LNCaP clone FGC (cell line): Measurements from ENCODE around the gene GNB2.

Experiments
- DNase-seq: peaks from one replicate; pipeline ENCODE4 v3.0.0-alpha.2; 2011; ENCODE audit warnings: low read depth
- H3K4me3 ChIP-seq: 2 replicates; pipeline ENCODE4 v1.5.1; 2011; ENCODE audit warnings: mild to moderate bottlenecking, low read depth, low read length, control low read depth
- TF ChIP-seq, protein P1 (sequence below): IDR thresholded peaks from 2 replicates; pipeline ENCODE4 v1.5.1; 2012; ENCODE audit warnings: mild to moderate bottlenecking; ENCODE audit not compliant: control insufficient read depth, insufficient read depth; ENCODE audit errors: extremely low read depth

Gene GNB2

DNA sequence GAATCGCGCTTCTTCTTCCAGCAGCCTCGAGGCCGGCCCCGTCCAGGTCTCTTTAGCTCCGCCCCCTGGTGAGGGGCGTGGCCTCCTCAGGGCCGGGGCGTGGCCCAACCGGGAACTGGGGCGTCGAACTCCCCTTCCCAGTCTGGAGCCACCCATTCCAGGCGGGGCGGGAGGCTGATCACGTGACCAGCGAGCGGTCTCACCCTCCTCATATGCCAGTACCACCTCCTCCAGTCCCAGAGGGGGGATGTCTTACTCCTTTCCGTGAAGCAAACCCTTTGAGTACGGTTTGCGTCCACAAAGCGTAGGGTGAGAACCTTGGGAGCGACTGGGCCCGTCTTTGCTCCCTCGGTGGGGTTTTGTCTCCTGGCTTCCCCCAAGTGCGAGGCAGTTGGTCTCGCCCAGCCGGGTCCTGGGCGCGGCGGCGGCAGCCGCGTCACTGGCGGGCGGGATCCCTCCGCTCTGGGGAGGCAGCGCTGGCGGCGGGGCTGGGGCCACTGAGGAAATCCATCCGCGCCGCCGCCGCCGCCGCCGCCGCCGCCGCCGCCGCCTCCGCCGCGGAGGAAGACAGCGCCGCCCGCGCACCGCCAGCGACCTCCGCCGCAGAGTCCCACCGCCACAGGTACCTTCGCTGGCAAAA, at the start of gene GNB2:
GNB2 (plus strand) TSS at position 439 of the 640 bp plus-strand sequence. CDS start 2,526 bp downstream, outside the sequence.
- TF ChIP-seq, protein P1, sequence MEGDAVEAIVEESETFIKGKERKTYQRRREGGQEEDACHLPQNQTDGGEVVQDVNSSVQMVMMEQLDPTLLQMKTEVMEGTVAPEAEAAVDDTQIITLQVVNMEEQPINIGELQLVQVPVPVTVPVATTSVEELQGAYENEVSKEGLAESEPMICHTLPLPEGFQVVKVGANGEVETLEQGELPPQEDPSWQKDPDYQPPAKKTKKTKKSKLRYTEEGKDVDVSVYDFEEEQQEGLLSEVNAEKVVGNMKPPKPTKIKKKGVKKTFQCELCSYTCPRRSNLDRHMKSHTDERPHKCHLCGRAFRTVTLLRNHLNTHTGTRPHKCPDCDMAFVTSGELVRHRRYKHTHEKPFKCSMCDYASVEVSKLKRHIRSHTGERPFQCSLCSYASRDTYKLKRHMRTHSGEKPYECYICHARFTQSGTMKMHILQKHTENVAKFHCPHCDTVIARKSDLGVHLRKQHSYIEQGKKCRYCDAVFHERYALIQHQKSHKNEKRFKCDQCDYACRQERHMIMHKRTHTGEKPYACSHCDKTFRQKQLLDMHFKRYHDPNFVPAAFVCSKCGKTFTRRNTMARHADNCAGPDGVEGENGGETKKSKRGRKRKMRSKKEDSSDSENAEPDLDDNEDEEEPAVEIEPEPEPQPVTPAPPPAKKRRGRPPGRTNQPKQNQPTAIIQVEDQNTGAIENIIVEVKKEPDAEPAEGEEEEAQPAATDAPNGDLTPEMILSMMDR, result no peak
- peak; percentile 96 for DNase-seq
- peak within 1 kb of the TSS; percentile 94 for H3K4me3 ChIP-seq

DNA sequence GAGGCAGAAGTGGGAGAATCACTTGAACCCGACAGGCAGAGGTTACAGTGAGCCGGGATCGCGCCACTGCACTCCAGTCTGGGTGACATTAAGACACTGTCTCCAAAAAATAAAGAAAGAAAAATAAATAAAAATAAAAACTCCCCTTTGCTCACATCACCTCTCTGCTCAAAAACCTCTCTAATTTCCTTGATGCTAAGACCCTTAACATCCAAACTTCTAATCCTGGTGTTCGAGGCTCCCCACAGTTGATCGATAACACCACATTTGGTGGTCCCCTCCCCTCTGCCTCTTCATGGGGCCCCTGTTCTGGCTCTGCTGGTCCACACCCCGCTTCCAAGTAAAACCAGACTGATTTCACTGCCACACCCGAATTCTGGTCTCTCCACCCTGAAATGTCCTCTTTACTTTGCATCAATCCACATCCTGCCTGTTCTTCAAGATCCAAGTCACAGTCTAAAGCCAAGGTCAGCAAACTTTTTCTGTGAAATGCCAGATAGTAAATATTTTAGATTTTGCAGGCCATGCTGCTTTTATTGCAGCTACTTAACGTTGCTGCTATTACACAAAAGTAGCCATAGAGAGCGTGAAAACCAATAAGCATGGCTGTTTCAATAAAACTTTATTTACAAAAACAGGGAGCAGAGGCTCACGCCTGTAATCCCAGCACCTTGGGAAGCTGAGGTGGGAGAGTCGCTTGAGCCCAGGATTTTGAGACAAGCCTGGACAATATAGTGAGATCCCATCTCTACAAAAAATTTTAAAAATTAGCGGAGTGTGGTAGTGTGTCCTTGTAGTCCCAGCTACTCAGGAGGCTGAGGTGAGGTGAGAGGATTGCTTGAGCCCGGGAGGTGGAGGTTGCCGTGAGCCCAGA, 49.4 kb upstream of the GNB2 start:
- DNase-seq, result no peak
- H3K4me3 ChIP-seq, result no peak overlapping the region

DNA sequence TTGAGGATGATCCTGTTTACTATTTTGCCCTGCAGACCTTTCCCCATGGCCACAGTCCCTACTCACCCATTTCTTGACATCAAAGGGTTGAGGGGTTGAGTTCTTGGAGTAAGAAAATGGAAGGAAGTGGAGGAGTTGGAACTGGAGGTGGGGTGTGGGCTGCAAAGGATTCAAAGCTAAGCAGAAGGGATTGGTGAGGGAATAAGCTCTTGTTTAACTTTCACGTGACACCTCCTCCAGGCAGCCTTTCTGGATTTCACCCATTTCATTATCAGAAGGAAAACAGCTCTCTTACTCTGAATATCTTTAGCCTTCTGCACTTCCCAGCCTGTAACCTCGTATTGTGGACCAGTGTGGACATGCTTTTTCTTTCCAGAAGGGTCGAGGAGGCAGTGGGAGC, 47.5 kb upstream of the GNB2 start:
- no peak for DNase-seq
- H3K4me3 ChIP-seq, result peak overlapping the region; percentile 70
- TF ChIP-seq, protein P1, result no peak

More for the DNA sequence above, 49.4 kb upstream of the GNB2 start:
- TF ChIP-seq, protein P1, result no peak

GRCh38 chr7:100626530-100627237, 46.9 kb upstream of the GNB2 start:
- DNase-seq, result peak; percentile 53
- peak overlapping the region; percentile 70 for H3K4me3 ChIP-seq
- TF ChIP-seq, protein P1, result no peak

- TF ChIP-seq, protein P1, result no peak
- peak overlapping the region; percentile 70 for H3K4me3 ChIP-seq
- DNase-seq, result no peak
These were observed 46.3 kb upstream of the GNB2 start for GRCh38 chr7:100627238-100627549.

- TF ChIP-seq, protein P1, result 0 out of 2 replicates have a peak, but pooled peaks have one; percentile 4
- no peak overlapping the region for H3K4me3 ChIP-seq
- no peak for DNase-seq
These were observed 44.3 kb upstream of the GNB2 start for GRCh38 chr7:100629117-100629716.
